ENCODE results near the gene CYP3A4.
"Not testable (repeated sequence)": the region's sequence is repeated elsewhere in the genome, so short reads cannot be mapped to it uniquely, and the experiment has no call there.

CYP3A4 gene

DNA sequence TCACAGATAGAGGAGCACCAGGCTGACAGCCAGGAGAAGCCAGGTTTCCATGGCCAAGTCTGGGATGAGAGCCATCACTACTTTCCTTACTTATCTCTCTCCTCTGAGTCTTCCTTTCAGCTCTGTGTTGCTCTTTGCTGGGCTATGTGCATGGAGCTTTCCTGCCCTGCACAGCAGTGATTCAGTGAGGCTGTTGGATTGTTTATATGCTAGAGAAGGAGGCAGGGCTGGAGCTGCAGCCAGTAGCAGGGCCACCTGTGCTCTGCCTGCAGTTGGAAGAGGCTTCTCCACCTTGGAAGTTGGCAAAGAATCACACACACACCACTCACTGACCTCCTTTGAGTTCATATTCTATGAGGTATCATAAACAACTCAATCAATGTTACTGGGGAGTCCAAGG, at the start of gene CYP3A4:
TSS of gene CYP3A4 (minus strand) at position 178 of the 400 bp plus-strand sequence. CDS start at position 75, 103 bp downstream.
- DNase-seq (ENCODE audit: low spot score): no peak

DNA sequence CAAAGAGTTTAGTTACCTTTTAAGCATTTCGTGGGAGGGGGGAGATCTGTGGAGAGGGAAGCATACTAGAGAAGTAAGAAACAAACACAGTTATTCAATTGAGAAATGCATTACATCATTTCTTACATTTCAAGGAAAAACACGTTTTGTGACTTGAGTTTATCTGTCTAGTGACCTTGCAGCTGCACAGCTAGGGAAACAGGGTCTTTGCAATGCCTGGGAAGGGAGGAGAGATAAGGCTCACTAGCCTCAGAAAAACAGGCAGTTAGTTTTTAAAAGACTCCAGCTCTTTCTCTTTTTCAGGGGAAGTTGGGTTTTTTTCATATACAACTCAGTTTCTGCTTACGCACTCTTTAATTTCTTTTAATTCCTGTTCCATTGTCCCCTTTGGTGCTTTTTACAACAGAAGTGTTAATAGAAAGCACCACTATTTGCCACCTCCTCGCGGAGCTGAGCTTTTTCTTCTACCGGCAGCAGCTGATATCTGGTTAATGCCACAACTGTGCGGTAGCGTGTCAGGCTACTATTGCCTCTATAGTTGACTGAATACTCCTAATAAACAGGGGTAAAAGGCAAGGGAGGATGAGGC, 49.4 kb upstream of the CYP3A4 start:
- no peak for DNase-seq (ENCODE audit: low spot score)

DNA sequence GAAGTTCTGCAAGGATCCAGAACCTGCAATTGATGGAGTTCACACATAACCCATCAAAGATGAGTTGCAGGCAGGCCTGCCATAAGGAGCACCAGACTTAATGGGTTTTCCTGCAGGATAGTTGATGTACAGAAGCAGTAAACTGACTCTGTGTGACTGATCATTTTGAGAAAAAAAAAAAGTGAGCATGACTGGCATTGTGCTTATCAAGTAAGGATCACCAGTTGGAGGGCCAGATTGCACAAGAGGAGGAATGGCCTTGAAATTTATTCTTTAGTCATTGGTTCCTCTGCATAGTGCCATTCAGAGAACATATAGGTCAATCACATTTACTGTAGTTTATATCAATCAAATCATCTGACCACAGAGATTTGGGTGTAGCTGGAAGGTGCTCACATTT, 47.6 kb upstream of the CYP3A4 start:
- DNase-seq (ENCODE audit: low spot score): no peak

DNA sequence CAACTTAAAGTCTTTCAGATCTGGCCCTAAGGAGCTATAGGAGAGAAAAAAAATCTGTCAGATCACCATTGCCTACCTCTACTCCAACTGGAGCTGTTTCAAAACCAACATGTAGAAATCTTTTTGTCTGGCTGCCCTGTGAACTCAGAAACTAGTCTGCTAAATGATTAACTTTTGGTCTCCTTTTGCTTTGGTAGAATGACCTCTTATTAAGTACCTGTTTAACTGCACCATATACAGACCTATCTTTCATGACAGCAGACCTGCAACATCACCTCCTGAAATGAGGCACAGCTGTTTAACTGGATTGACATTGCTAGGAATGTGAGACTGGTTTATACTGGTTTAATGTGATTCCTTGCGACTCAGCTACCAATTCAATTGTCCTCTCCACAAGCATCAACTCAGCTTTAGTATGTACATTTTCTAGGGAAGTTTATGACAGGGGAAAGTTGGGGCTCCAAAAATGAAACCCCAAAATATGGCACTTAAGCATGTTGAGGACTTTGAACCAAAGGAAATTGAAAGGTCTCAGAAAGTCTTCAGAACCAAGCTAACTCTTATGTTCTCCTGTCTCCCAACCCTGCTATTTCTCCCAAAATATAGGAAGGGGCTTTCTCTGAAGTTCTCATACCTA, 45.7 kb upstream of the CYP3A4 start:
- no peak for DNase-seq (ENCODE audit: low spot score)

DNA sequence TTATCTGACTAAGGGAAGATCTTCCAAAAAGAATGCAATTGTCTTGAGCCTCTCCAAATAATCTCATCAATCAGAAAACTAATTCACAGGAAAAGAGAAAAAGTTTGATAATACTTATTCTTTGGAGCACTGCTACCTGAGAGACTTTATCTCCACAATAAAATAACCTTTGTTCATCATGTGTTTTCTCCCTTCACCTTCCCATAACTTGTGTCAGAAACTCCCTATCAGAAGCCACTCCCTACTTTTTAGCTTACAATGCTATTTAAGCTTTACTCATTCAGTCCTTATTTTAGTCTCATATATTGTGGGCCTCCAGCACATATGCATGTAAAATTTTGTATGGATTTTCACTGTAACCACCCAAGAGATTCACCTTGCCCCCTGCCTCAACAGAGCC, 44.8 kb upstream of the CYP3A4 start:
- DNase-seq (ENCODE audit: low spot score): no peak

DNA sequence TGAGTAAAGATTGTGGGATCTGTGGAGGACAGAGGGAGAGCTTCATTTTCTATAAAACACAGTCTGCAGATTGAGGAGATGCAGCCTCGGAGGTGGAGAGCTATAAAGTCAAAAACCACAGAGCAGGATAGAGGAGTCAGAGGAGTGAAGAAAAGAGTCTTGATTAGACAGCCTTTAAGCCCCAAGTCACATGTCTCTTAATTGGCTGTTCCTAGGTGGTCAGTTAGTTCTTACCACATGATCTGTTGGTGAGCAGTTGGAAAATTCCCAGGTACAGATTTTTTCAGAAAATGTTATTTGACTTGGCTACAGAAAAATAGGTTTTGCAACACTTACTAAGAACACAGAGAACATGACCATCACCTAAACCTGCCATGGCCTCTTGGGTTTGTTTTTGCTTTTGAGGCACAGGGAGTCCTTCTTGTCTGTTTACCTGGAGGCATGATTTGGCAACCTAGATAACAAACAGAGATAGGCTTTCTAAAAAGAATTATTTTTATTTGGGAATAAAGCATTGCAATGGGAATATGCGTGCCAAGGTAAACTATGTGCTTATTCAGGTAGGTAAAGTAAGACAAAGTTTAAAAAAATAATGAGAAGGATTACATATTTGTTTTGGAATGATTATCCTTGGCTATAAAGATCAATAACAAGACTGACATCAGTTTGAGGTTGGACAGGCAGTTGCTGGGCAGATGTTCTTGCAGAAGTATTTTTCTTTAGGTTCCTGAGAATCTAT, 43.2 kb upstream of the CYP3A4 start:
- no peak for DNase-seq (ENCODE audit: low spot score)

DNA sequence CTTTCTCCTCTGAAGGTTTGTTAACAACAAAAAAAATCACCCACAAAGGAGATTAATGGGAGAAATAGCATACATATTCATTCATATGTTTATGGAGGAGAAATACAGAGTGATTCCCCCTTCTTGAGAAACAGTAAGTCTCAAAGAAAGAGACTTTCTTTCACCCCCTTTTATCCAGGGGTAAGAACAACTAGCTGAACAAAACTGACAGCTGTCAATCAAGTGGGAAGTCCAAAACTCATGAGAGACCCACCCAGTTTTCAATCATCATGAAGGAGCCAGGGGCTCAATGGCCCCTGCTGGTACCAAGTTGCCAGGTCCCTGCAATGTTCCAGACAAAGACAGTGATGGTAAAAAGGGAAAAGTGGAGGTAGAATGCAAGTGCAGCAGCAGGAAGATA, 41.9 kb upstream of the CYP3A4 start:
- DNase-seq (ENCODE audit: low spot score): no peak

DNA sequence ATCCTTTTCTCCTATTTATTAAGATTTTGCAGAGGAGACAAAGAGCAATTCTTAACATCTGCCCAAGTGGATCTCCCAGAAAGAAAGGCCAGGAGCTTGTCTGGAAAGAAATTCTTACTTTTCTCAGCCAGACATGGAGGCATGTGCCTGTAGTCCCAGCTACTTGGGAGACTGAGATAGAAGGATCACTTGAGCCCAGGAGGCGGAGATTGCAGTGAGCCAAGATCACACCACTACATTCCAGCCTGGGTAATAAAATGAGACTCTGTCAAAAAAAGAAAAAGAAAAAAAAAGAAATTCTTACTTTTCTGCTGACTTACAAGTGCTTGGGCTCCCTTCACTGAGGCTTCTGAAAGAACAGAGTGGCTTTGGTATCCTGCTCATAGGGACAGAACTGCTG, 41.5 kb upstream of the CYP3A4 start:
- DNase-seq (ENCODE audit: low spot score): no peak

DNA sequence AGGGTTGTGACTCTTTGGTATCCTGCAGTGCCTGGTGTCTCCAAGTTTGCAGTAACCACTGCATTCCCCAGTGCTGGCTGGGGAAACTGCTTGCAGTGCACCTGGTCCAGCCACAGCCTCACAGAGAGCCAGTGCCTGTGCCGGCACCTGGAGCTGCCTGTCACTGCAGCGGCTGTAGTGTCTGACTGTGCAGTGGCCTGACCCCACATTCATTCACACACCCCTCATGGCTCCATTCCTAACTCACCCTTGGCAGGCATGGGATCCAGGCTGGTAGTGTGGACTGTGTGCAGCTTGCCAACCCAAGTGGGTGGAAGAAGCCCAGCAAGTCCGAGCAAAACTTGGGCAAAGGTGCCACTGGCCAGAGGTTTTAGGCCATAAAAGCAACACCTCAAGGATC, 40.1 kb upstream of the CYP3A4 start:
- DNase-seq (ENCODE audit: low spot score): no peak

DNA sequence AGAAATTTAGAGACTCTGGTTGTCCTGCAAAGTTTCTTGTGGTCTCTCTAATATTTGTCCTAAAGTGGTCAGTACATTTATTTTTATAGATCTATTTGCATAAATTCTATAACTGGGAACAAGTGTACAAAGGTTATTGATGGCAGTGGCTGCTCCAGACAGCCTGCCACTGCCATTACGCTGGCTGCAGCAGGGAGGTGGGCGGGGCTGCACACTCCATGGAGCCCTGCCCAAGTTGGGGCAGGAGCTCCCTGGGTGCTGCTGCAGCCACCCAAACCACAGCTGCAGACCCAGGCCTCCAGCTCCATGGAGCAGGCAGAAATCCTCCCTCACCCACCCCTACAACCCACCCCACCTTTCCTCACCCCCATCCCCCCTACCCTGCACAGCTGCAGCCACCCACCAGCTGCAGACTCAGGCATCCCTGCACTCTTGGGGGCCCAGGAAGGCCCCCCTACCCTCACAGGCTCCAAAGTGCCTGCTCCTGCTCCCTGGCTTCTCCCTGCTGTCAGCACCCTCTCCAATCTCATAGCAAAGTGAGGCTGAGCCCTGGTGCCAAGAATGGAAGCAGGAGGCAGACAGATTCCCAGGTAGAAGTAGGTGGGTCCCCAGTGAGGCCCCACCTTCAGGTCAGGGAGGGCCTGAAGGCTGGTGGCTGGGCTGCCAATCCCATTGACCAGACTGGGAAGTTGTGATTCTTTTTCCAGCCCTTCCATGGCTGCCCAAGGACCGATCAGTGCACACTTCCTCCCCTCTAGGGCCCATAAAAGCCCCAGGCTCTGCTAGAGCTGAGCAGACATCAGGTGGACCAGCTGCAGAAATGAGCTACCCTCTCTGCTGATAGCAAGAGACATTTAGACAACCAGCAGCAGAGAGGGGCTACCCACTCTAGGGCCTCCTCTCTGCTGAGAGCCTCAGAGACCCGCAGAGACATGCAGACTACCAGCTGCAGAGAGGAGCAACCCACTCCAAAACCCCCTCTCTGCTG, 39.0 kb upstream of the CYP3A4 start:
- no peak for DNase-seq (ENCODE audit: low spot score)

DNA sequence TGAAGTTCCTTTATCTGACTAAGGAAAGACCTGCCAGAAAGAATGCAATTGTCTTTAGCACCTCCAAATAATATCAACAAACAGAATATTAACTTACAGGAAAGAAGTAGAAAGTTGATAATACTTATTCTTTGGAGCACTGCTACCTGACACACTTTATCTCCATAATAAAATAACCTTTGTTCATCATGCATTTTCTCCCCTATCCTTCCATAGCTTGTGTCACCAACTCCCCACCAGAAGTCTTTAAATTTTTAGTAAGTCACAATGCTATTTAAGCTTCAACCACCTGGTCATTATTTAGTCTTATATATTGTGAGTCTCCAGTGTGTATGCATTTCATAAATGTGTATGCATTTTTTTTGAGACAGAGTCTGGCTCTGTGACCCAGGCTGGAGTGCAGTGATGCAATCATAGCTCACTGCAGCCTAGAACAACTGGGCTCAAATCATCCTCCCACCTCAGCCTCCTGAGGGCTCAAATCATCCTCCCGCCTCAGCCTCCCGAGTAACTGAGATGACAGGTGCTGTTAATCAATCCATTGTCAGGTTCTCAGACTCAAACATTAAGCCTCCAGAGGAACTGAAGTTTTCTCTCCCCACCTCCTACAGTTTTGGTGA, 36.5 kb upstream of the CYP3A4 start:
- DNase-seq (ENCODE audit: low spot score): no peak

DNA sequence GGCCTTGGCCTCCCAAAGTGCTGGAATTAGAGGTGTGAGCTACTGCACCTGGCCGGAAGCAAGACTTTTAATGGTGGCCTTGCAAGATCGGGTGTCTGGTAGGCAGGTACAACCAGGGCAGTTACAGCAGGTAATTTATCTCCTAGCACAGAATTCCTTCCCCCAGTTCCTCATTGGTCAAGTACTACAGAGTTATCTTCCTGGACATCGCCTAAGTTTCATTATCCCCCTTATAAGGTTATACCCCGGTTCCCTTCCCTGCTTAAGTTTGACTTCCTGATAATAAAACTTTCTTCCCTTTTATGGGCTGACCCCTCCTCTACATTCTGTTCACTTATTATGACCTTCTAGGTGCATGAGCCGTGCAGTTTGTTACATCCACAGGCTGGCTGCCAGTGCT, 24.8 kb upstream of the CYP3A4 start:
- no peak for DNase-seq (ENCODE audit: low spot score)

DNA sequence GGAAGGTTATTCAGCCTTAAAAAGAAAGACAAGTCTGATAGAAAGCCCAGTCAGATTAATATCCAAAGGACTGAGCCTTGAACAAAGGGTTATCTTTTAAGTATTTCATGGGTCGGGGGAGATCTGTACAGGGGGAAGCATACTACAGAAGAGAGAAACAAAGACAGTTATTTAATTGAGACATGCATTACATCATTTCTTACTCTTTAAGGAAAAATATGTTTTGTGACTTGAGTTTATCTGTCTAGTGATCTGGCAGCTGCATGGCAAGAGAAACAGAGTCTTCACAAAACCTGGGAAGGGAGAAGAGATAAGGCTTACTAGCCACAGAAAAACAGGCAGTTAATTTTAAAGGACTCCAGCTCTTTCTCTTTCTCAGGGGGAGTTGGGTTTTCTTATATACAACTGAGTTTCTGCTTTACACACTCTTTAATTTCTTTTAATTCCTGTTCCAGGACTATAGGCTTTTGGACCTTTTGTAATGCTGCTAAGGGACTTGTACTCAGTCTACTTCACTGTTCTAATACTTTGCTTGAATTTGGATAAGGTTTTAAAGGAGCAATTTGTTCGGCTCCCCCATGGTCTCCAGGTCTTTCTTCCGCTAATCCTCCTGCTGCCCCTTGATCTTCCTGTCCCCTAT, 23.0 kb upstream of the CYP3A4 start:
- DNase-seq (ENCODE audit: low spot score): no peak

DNA sequence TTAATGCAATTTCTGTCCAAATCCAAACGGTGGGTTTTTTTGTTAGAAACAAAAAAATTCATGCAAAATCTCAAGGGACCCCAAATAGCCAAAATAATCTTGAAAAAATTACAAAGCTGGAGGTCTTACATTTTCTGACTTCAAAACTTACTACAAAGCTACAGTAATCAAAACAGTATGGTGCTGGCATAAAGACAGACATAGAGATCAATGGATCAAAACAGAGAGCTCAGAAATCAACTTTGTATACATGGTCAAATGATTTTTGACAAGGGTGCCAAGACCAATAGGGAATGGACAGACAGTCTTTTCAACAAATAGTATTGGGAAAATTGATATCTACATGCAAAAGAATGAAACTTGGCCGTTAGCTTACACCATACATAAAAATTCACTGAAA, 21.7 kb upstream of the CYP3A4 start:
- DNase-seq (ENCODE audit: low spot score): no peak

DNA sequence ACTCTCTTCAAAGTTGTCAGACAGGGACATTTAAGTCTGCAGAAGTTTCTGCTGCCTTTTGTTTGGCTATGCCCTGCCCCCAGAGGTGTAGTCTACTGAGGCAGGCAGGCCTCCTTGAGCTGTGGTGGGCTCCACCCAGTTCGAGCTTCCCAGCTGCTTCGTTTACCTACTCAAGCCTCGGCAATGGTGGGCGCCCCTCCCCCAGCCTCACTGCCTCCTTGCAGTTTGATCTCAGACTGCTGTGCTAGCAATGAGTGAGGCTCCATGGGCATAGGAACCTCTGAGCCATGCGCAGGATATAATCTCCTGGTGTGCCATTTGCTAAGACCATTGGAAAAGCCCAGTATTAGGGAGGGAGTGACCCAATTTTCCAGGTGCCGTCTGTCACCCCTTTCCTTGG, 19.1 kb upstream of the CYP3A4 start:
- DNase-seq (ENCODE audit: low spot score): not testable (repeated sequence)

DNA sequence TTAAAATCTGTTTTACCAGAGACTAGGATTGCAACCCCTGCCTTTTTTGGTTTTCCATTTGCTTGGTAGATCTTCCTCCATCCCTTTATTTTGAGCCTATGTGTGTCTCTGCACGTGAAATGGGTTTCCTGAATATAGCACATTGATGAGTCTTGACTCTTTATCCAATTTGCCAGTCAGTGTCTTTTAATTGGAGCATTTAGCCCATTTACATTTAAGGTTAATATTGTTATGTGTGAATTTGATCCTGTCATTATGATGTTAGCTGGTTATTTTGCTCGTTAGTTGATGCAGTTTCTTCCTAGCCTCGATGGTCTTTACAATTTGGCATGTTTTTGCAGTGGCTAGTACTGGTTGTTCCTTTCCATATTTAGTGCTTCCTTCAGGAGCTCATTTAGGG, 17.4 kb upstream of the CYP3A4 start:
- not testable (repeated sequence) for DNase-seq (ENCODE audit: low spot score)

DNA sequence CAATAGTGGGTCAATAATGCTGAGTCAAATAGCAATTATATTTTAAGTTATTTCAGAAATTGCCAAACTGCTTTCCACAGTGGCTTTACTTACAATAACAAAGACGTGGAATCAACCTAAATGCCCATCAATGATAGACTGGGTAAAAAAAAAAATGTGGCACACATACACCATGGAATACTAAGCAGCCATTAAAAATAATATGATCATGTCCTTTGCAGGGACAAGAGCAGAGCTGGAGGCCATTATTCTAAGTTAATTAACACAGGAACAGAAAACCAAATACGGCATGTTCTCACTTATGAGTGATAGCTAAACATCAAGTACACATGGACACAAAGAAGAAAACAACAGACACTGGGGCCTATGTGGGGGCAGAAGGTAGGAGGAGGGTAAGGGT, 15.0 kb upstream of the CYP3A4 start:
- no peak for DNase-seq (ENCODE audit: low spot score)

DNA sequence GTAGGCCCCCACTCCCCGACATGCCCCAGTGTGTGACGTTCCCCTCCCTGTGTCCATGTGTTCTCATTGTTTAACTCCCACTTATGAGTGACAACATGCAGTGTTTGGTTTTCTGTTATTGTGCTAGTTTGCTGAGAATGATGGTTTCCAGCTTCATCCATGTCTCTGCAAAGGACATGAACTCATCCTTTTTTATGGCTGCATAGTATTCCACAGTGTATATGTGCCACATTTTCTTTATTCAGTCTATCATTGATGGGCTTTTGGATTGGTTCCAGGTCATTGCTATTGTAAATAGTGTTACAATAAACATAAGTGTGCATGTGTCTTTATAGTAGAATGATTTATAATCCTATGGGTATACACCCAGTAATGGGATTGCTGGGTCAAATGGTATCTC, 11.9 kb upstream of the CYP3A4 start:
- not testable (repeated sequence) for DNase-seq (ENCODE audit: low spot score)

DNA sequence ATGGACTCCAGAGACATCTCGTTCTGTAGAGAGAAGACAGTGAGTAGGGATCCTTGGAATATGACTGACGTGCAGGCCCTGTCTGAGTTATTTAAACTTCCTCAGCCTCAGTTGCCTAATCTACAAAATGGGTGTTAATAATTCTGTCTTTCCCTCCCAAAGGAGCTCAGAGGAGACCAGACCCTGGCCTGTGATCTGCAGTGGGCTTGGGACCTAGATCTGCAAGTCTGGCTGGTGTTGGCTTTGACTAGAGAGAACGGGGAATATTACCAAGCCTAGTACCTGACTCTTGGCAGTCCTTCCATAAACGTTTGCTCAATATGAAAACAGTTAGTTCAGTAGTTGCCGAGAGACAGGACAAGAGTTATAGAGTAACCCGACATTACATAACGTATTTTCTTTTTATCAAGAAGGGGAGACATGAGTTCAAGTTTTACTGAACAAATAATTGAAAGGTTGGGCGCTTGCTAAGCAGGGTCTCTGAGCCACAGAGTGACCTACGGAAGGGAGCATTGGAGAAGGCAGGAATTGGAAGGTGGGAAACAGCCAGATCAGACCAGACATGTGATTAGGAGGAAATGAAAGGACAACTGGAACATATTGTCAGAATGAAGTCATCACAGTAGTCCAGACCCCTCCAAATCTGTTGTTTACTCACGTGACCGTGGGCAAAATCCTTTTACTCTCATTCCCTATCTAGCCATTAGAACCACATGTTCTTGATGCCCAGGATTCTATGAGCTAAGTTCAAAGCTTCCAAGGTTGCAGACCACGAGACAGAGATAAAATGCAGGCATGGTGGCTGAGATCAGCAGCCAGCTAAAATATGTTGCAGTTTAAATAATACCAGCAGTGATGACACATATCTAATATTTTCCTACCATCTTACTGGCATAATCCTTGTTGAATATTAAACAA, 10.9 kb upstream of the CYP3A4 start:
- no peak for DNase-seq (ENCODE audit: low spot score)

DNA sequence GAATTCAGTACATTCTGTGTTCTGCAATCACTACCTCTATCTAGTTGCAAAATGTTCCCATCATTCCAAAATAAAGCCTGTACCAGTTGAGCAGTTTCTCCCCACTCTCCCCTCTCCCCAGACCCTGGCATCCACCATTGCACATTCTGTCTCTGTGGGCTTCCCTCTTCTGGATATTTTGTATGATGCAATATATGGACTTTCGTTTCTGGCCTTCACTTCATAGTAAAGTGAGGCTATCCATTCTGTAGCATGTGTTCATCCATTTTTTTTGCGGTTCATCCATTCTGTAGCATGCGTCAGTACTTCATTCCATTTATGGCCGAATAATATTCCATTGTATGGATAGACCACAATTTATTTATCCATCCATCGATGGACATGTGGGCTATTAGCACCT, 9.5 kb upstream of the CYP3A4 start:
- DNase-seq (ENCODE audit: low spot score): no peak

All from iPS-NIHi11 (cell line).